Activated CD4-positive, CD25-positive, alpha-beta regulatory T cell treated with anti-CD3 and anti-CD28 coated beads, Interleukin-2, amount 50 U/mL, for 72 hours (primary cell): ENCODE results near the gene ABCC10.
"Not testable (repeated sequence)": the region's sequence is repeated elsewhere in the genome, so short reads cannot be mapped to it uniquely, and the experiment has no call there.

Source experiments
- DNase-seq: peaks from one replicate; pipeline ENCODE4 v3.0.0; 2021

The ABCC10 gene

DNA sequence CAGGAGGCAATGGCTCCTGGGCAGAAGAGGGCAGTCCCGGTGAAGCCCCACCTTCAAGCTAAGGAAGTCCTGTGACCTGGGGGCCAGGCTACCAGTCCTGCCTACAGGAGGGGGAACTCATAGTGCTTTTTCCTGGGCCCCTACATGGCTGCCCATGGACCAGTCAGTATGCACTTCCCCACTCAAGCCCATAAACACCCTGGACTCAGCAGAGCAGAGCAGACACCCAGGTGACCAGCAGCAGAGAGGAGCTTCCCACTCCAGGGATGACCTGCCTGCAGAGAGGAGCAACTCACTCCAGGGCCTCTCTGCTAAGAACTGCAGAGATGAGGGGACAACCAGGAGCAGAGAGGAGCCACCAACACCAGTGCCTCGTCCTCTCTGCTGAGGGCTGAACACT lies 14.3 kb upstream of the ABCC10 start:
- no peak for DNase-seq

- DNase-seq, result not testable (repeated sequence)
Observed at GRCh38 chr6:43415275-43415674, 12.1 kb upstream of the ABCC10 start.

- no peak for DNase-seq
Observed at GRCh38 chr6:43416935-43417334, 10.4 kb upstream of the ABCC10 start.

- DNase-seq, result no peak
Observed at GRCh38 chr6:43420012-43420709, 7.2 kb upstream of the ABCC10 start.

DNA sequence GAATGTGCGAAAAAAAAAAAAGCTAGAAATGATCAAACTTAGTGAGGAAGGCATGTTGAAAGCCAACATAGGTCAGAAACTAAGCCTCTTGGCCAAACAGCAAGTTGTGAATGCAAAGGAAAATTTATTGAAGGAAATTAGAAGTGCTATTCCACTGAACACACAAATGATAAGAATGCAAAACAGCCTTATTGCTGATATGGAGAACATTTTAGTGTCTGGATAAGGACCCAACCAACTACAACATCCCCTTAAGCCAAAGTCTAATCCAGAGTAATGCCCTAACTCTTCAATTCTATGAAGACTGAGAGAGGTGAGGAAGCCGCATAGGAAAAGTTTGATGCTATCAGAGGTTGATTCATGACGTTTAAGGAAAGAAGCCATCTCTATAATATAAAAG lies 5.5 kb upstream of the ABCC10 start:
- DNase-seq, result no peak

DNA sequence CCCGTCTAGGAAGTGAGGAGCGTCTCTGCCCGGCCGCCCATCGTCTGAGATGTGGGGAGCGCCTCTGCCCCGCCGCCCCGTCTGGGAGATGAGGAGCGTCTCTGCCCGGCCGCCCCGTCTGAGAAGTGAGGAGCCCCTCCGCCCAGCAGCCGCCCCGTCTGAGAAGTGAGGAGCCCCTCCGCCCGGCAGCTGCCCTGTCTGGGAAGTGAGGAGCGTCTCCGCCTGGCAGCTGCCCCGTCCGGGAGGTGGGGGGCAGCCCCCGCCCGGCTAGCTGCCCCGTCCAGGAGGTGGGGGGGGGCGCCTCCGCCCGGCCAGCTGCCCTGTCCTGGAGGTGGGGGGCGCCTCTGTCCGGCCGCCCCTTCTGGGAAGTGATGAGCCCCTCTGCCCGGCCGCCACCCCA lies 2.3 kb upstream of the ABCC10 start:
- DNase-seq, result not testable (repeated sequence)

GRCh38 chr6:43426928-43427405 lies 374 bp upstream of the ABCC10 start:
- DNase-seq, result no peak

GRCh38 chr6:43428112-43428570 lies 800 bp downstream of the ABCC10 start:
- no peak for DNase-seq

DNA sequence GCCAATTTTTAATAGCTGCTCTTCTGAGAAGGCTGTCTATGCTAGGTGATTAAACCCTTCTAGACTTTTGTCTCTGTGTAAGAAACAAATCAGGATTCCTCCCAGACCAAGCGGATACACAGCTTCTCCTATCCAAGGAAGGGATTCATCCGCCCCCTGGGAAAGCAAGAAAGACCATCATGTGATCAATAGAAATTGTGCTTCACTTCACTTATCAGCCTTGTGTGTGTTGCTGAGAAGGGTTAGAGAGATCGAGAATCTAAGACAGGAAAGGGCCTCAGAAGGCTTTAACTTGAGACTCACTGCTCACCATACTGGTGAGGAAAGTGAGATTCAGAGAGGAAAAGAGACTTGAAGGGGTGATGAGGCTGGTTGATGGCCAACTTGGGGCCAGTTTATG lies 1.5 kb downstream of the ABCC10 start:
- no peak for DNase-seq

GRCh38 chr6:43432009-43432945 lies 4.9 kb downstream of the ABCC10 start:
- no peak for DNase-seq

- DNase-seq, result no peak
Observed at GRCh38 chr6:43433148-43433547, 5.8 kb downstream of the ABCC10 start.

DNA sequence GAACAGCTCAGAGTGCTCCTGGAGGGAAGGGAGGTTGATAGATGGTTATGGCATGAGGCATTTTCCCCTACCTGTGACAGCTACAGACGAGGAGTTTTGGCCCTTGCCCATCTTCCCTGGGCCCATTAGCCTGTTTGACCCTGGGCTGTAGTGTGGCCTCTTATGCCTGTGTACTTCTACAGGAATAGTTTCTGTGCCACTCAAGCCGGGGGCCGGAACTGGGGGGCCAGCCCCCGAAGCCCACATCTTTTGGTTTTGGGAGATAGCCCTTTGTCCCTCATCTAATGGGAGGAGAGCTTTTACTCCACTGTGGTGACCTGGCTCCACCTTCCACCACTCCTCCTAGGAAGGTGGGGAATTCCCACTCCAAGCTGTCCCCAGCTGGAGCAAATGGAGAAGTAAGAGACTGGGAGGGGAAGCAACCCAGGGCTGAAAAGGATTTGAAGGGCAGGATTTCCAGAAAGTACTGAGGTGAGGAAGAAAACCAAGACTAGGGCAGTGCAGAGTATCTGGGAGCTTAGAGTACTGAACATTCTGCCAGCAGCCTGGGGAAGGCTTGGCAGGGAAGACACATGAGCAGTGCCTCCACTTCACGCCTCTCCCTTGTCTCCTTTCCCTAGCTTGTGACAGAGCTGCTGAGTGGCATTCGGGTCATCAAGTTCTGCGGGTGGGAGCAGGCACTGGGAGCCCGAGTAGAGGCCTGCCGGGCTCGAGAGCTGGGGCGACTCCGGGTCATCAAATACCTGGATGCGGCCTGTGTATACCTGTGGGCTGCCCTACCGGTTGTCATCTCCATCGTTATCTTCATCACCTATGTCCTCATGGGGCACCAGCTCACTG lies 6.9 kb downstream of the ABCC10 start:
- no peak for DNase-seq

DNA sequence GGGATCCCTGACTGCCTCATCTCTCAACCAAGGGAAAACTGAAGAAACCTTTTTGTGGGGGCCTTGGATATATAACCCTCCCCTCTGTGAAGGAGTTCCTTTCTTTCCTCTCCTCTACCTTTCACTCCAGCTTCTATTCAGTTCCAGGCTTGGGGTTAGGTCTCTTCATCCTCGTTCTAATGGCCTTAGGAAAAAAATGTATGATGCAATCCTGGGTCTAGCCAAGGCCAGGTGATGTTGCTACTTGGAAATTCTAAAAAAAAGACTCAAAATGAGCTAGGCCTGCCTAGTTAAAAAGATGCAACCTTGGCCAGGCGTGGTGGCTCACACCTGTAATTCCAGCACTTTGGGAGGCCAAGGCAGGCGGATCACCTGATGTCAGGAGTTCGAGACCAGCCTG lies 7.6 kb downstream of the ABCC10 start:
- no peak for DNase-seq

- DNase-seq, result no peak
Observed at GRCh38 chr6:43435682-43436437, 8.5 kb downstream of the ABCC10 start.

DNA sequence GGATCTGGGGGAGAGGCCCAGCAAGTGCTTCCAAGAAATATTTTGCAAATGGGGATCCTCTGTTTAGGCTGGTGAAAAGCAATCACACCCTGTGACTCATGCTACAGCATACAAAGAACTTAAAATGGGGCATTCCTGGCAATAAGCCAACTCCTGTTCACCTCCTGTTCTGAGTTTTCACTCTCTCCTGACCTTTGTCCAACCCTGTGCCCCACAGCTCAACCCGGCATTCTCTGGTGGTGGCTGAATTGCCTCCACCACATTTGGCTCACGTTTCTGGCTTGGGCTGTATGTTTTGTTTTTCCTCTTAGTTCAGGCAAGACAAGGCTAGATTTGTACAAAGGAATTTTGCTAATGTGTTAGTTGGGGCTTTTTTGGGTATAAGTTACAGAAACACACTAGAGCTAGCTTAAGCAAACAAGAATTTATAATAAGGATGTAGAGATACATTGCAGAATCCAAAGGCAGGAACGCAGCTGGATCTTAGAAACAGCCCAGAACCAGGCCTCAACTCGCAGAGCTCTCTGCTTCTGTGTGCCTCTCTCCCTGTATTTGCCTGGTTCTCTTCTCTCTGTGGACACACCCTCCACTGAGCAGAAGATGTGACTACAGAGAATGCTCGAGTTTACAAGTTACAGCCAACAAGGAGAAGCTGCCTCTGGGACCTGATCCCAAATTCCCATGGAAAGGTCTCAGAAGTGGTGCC lies 9.4 kb downstream of the ABCC10 start:
- no peak for DNase-seq

DNA sequence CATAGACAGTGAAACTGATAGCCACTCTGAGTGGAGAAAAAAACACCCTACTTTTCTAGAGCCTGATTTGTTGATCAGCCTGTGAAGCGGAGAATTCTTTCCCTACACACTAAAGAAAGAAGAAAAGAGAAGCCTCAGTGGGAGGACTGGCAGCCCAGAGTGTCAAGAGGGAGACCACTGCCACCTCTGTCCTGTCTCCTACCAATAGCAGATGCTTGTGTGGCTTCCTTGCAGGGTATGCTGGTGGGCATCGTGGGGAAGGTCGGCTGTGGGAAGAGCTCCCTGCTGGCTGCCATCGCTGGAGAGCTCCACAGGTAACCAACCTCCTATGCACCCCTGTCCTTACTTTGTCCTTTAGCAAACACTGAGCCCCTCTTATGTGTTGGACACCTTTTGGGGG lies 10.4 kb downstream of the ABCC10 start:
- DNase-seq, result no peak

- DNase-seq, result no peak
Observed at GRCh38 chr6:43442935-43443334, 15.6 kb downstream of the ABCC10 start.

- DNase-seq, result no peak
Observed at GRCh38 chr6:43444036-43444435, 16.7 kb downstream of the ABCC10 start.

DNA sequence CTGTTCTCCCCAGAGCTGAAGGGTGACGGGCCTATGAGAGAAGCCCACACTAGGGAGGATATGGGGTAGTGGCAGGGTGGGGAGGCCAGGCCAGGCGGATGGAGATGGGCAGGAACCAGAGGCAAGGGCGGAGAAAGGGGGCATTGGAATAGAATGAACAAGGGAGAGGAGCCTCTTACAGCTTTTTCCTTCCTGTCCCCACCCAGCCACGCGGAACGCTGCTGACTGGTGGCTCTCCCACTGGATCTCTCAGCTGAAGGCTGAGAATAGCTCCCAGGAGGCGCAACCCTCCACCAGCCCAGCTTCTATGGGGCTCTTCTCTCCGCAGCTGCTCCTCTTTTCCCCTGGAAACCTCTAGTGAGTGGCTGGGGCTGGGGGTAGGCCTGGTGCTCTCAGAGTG lies 17.2 kb downstream of the ABCC10 start:
- DNase-seq, result no peak

GRCh38 chr6:43445576-43445975 lies 18.2 kb downstream of the ABCC10 start:
- no peak for DNase-seq

DNA sequence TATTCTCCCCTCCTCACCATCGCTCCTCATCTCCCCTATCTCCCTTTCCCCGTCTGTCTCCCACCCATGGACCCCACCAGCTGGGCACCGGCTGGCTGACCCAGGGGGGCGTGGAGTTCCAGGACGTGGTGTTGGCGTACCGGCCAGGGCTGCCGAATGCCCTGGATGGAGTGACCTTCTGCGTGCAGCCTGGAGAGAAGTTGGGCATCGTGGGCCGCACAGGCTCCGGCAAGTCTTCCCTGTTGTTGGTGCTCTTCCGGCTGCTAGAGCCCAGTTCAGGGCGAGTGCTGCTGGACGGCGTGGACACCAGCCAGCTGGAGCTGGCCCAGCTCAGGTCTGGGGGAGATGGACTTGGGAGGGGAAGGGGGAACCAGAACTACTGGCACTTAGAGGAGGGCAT lies 20.3 kb downstream of the ABCC10 start:
- DNase-seq, result no peak

GRCh38 chr6:43448916-43449315 lies 21.6 kb downstream of the ABCC10 start:
- no peak for DNase-seq
